Body of pancreas (tissue), 4 donors: ENCODE results near the gene YIF1A. TPM values are rescaled to one million over a fixed set of nuclear protein-coding genes. Genes with fewer than 3 reads are reported as not detected.
"Not testable (repeated sequence)": the region's sequence is repeated elsewhere in the genome, so short reads cannot be mapped to it uniquely, and the experiment has no call there.

Experiments
- ATAC-seq: fragments of 150-250 bp; one replicate; pipeline ENCODE4 v1.9.1; 2016
- DNase-seq, 4 donors: peaks; one replicate each; pipeline ENCODE4 v3.0.0-alpha.2; 2019
- H3K27ac ChIP-seq, 4 donors: fragments of 200-600 bp; sonication (generic); 1 replicate in 3 of 4; 2 replicates in 1 of 4; pipeline versions ENCODE4 v1.5.1 to v1.6.1; 2016 to 2019; ENCODE audit warnings: mild to moderate bottlenecking in 1 of 4, mixed read lengths in 1 of 4, moderate library complexity in 1 of 4
- H3K27me3 ChIP-seq, 2 donors: fragments of 200-600 bp; sonication (generic); one replicate each; pipeline ENCODE4 v1.6.0; 2016; ENCODE audit warnings: mild to moderate bottlenecking in 1 of 2
- H3K36me3 ChIP-seq, 2 donors: fragments of 200-600 bp; sonication (generic); replicated peaks in 1 of 2; 2 replicates each; pipeline ENCODE4 v1.5.1; 2016; ENCODE audit warnings: low read depth in 2 of 2; ENCODE audit not compliant: insufficient read depth in 1 of 2
- H3K4me1 ChIP-seq: fragments of 200-600 bp; sonication (generic); one replicate; pipeline ENCODE4 v1.6.0; 2016
- H3K4me3 ChIP-seq, 2 donors: fragments of 200-600 bp; sonication (generic); 1 replicate in 1 of 2; 2 replicates in 1 of 2; pipeline ENCODE4 v1.5.1; 2016 to 2019
- H3K9me3 ChIP-seq, 3 donors: fragments of 200-600 bp; sonication (generic); 1 replicate in 2 of 3; 2 replicates in 1 of 3; pipeline ENCODE4 v1.5.1; 2016
- CTCF ChIP-seq, 7 experiments: fragments of 450-650 bp in 4 of 7; fragments of 200-600 bp in 3 of 7; sonication (generic) in 3 of 7; IDR thresholded peaks; one replicate each; pipeline ENCODE4 v1.5.1; 2016 to 2019; ENCODE audit warnings: antibody characterized with exemption in 7 of 7
- POLR2A ChIP-seq, 3 donors: fragments of 450-650 bp; IDR thresholded peaks; one replicate each; pipeline ENCODE4 v1.6.1; 2016; ENCODE audit warnings: antibody characterized with exemption in 3 of 3, mild to moderate bottlenecking in 2 of 3
- WGBS, 2 donors: methylation state at CpG; one replicate each; pipeline ENCODE4 v1.1.5; 2017; 5-methylcytosine and 5-hydroxymethylcytosine counted together
- intact Hi-C: fragments of 100-400 bp; cut with DNase I; formaldehyde crosslinking; loops from one replicate; pipeline ENCODE4 v1.15.1; 2023
- total RNA-seq, 2 donors: library from RNA; depleted of rRNA; stranded (reverse); fragments of >200 nt; gene quantifications; one replicate each; pipeline ENCODE4 v1.1.0, GENCODE V29; 2016

The YIF1A gene
- total RNA-seq, 2 donors from 2014 or later, result 63.6 to 91.6 TPM

- Histone ChIP-seq H3K4me1 (peaks cover 14% of the 10 kb centered on the region), H3K27ac (no peak overlapping the region), H3K27me3 (no peaks in the 10 kb centered on the region), H3K9me3 (no peaks in the 10 kb centered on the region), H3K4me3 (no peak overlapping the region), H3K36me3 (peaks cover 0 to 6% of the 10 kb centered on the region in 2 donors)
- no peak for TF ChIP-seq POLR2A (IDR thresholded peaks at IDR 0.05)
- no peak for TF ChIP-seq CTCF (IDR thresholded peaks at IDR 0.05)
- intact Hi-C loops, result no loop called here
- ATAC-seq, result no peak
- no peak for DNase-seq
- 96% methylated on average over 2 of the region's 2 CpGs for WGBS, 2 donors
Measured at GRCh38 chr11:66259225-66259624, 29.7 kb downstream of the YIF1A start.

GRCh38 chr11:66258473-66258893 is 30.5 kb downstream of the YIF1A start:
- H3K27me3 ChIP-seq, result no peaks in the 10 kb centered on the region
- ATAC-seq, result peak; percentile 1
- DNase-seq, result no peak
- no peaks in the 10 kb centered on the region for H3K9me3 ChIP-seq
- H3K36me3 ChIP-seq, result peaks cover 0 to 6% of the 10 kb centered on the region in 2 donors
- intact Hi-C loops, result no loop called here
- WGBS, 2 donors, result 0 to 3% methylated on average over 1 to 28 of the region's 28 CpGs
- TF ChIP-seq POLR2A (IDR thresholded peaks at IDR 0.05), result no peak
- TF ChIP-seq CTCF (IDR thresholded peaks at IDR 0.05), result peak in 1 of 7 experiments; percentile 19
- H3K4me1 ChIP-seq, result peaks cover 14% of the 10 kb centered on the region
- H3K4me3 ChIP-seq, result peak overlapping the region; percentile 89 to 100
- H3K27ac ChIP-seq, result peak overlapping the region; percentile 13 to 73 (median 71)

GRCh38 chr11:66253081-66253480 is 35.9 kb downstream of the YIF1A start:
- ATAC-seq, H3K36me3 ChIP-seq: not testable (repeated sequence)

GRCh38 chr11:66251809-66252208 is 37.1 kb downstream of the YIF1A start:
- no peak for DNase-seq
- Histone ChIP-seq H3K4me3 (no peak overlapping the region), H3K27me3 (no peaks in the 10 kb centered on the region), H3K27ac (no peak overlapping the region), H3K4me1 (peaks cover 2% of the 10 kb centered on the region), H3K36me3 (no peaks in the 10 kb centered on the region), H3K9me3 (no peaks in the 10 kb centered on the region)
- WGBS, 2 donors, result 78% methylated on average over 7 of the region's 7 CpGs
- ATAC-seq, result no peak
- TF ChIP-seq POLR2A (IDR thresholded peaks at IDR 0.05) (no peak), CTCF (IDR thresholded peaks at IDR 0.05) (no peak)
- intact Hi-C loops, result no loop called here

More at GRCh38 chr11:66253081-66253480, 35.9 kb downstream of the YIF1A start:
- H3K4me1 ChIP-seq, H3K27me3 ChIP-seq, H3K27ac ChIP-seq, DNase-seq, intact Hi-C loops, H3K9me3 ChIP-seq, H3K4me3 ChIP-seq: not testable (repeated sequence)
- 61 to 63% methylated on average over 6 of the region's 6 CpGs for WGBS, 2 donors

GRCh38 chr11:66248903-66249302 is 40.0 kb downstream of the YIF1A start:
- H3K4me1 ChIP-seq, result no peaks in the 10 kb centered on the region

More at GRCh38 chr11:66248903-66249302, 40.0 kb downstream of the YIF1A start:
- Histone ChIP-seq H3K27me3 (no peaks in the 10 kb centered on the region), H3K9me3 (no peaks in the 10 kb centered on the region), H3K36me3 (no peaks in the 10 kb centered on the region), H3K4me3 (no peak overlapping the region), H3K27ac (no peak overlapping the region)
- no peak for ATAC-seq
- DNase-seq, result no peak
- intact Hi-C loops, result no loop called here
- 71 to 78% methylated on average over 5 to 6 of the region's 6 CpGs for WGBS, 2 donors
- TF ChIP-seq CTCF (IDR thresholded peaks at IDR 0.05) (no peak), POLR2A (IDR thresholded peaks at IDR 0.05) (no peak)
